Left cardiac atrium (tissue), 4 donors: ENCODE results near the gene LSM3. TPM values are rescaled to one million over a fixed set of nuclear protein-coding genes. Genes with fewer than 3 reads are reported as not detected.
A peak's percentile ranks its signal among the peaks of the same experiment; 100 is the strongest.

Source experiments
- ATAC-seq, 2 donors: fragments of 200-7000 bp; cut with Tn5 transposase; one replicate each; pipeline ENCODE4 v1.9.1; 2020; ENCODE audit warnings: mild to moderate bottlenecking in 2 of 2, moderate library complexity in 2 of 2
- DNase-seq: peaks from one replicate; pipeline ENCODE4 v3.0.0-alpha.2; 2020
- intact Hi-C, 2 donors: fragments of 100-400 bp; cut with DNase I; formaldehyde crosslinking; loops; one replicate each; pipeline versions ENCODE4 v1.14.1 to v1.15.1; 2022 to 2023
- long read RNA-seq: library from polyadenylated mRNA; unstranded; transcript quantifications from one replicate; pipeline ENCODE4 v2.0.0, GENCODE V29; 2021
- total RNA-seq, 2 donors: library from RNA; stranded (reverse); fragmentation: NEBNext Ultra II Directional; extraction: Animal tissue kit (Norgen Biotek cat#: 25700); gene quantifications; one replicate each; pipeline ENCODE4 v1.2.1, GENCODE V29; 2021
- donor health status: DM: no; HTN: yes; CAD: no.
- donor health status: DM: no; HTN: yes; CAD: no; lungs with severe emphysema.
- donor health status: DM: yes; HTN: yes; CAD: no.
- donor health status: Dilated cardiomyopathy.

The LSM3 gene
- 10 to 100 TPM; 15.8 to 17.5 TPM for total RNA-seq
- long read RNA-seq, partial matches to known transcripts: 0 of 6 reads
- long read RNA-seq, other reads (novel, unspliced or antisense): 3 of 6 reads

GRCh38 chr3:14178247-14179113 is at the start of gene LSM3, which contains the start of gene XPC:
TSS of gene LSM3 (plus strand) at chr3:14178817. CDS start at chr3:14178861, 44 bp downstream.
TSS of gene XPC (minus strand) at chr3:14178601. CDS start at chr3:14178568, 33 bp downstream.
- DNase-seq (peak; percentile 97), ATAC-seq (peak; percentile 100)
- intact Hi-C loops: loop anchor here (5.0 kb wide), 3 partner anchors 46 to 521 kb away; partner anchors contain the start of gene TMEM43 (in 1 of the 2)

DNA sequence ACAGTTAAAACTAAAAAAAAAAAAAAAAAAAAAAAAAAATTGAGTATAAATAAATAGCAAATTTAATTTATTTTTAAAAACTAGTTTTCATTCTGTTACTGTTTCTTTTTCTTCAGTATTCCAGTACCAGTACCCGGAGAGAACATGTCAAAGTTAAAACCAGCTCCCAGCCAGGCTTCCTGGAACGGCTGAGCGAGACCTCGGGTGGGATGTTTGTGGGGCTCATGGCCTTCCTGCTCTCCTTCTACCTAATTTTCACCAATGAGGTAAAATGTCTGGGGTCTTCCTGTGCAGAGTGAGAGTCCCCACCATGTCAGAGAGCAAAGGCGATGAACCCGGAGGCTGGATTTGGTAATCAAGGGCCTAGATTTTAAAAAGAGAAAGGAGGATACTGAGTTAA is 49.3 kb upstream of the LSM3 start:
- no peak for DNase-seq
- intact Hi-C loops: loop anchor here in 1 of 2 donors (5.0 to 10.0 kb wide), 2 partner anchors 48 to 234 kb away; partner anchors contain the start of genes LSM3 and XPC
- no peak for ATAC-seq

DNA sequence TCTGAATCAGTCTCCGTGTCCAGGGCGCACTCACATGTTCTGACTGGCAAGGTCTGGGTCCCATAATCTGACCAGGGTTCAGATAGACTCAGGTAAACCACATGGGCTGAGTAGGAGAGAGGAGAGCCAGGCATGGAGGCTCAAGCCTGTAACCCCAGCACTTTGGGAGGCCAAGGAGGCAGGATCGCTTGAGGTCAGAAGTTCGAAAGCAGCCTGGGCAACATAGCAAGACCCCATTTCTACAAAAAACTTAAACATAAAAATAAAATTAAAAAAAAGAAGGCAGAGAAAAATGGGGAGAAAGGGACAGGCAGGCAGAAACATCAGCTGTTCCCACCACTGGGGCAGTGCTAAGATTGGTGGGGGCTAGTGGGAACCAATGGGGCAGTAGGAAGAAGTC is 48.4 kb upstream of the LSM3 start:
- ATAC-seq (no peak), DNase-seq (no peak)
- intact Hi-C loops: loop anchor here in 1 of 2 donors (5.0 kb wide), 1 partner anchor 47 kb away; the partner anchor contains the start of genes LSM3 and XPC

DNA sequence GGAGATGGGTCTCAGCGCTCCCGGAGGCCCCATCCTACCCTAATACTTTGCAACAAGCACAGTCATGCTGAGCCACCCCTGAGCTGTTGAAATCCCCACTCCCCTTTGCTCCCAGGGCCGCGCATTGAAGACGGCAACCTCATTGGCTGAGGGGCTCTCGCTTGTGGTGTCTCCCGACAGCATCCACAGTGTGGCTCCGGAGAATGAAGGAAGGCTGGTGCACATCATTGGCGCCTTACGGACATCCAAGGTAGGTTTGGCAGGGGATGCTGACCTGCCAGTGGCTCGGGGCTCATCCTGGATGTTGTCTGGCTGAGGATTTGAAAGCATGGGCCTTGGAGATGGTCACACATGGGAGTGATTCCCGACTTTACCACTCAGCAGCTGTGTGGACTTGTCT is 47.9 kb upstream of the LSM3 start:
- intact Hi-C loops: loop anchor here in 1 of 2 donors (5.0 kb wide), 1 partner anchor 47 kb away; the partner anchor contains the start of genes LSM3 and XPC
- DNase-seq (no peak), ATAC-seq (no peak)

- ATAC-seq (no peak), DNase-seq (no peak)
- intact Hi-C loops: loop anchor here in 1 of 2 donors (5.0 kb wide), 1 partner anchor 46 kb away; the partner anchor contains the start of genes LSM3 and XPC
Measured at GRCh38 chr3:14131134-14131533, 47.5 kb upstream of the LSM3 start.

GRCh38 chr3:14132120-14132519 is 46.5 kb upstream of the LSM3 start:
- intact Hi-C loops: loop anchor here in 1 of 2 donors (5.0 kb wide), 1 partner anchor 45 kb away; the partner anchor contains the start of genes LSM3 and XPC
- ATAC-seq (no peak), DNase-seq (no peak)

DNA sequence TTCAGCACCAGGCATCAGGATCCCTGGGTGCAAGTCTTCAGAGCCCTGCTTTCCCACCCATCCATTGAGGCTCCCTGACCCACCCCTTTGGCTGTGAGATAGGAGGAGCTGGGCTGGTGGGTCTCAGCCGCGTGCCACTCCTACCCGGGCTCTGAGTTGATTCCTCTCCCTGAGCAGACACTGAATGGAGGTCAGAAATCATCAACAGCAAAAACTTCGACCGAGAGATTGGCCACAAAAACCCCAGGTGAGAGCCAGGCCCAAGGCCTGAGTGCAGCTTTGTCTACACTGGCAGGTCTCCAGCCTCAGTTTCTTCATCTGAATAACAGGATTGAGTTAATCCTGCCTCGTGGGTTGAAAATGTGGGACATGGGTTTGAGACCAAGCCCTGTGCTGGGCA is 45.9 kb upstream of the LSM3 start:
- intact Hi-C loops: loop anchor here in 1 of 2 donors (5.0 kb wide), 1 partner anchor 45 kb away; the partner anchor contains the start of genes LSM3 and XPC

GRCh38 chr3:14133188-14133800 is 45.3 kb upstream of the LSM3 start:
- DNase-seq: no peak
- intact Hi-C loops: loop anchor here in 1 of 2 donors (5.0 kb wide), 1 partner anchor 44 kb away; the partner anchor contains the start of genes LSM3 and XPC
- ATAC-seq: peak in 1 of 2 donors; percentile 66

More for the DNA sequence above, 45.9 kb upstream of the LSM3 start:
- ATAC-seq (no peak), DNase-seq (no peak)

- DNase-seq: no peak
- intact Hi-C loops: loop anchor here in 1 of 2 donors (5.0 kb wide), 1 partner anchor 43 kb away; the partner anchor contains the start of genes LSM3 and XPC
- peak in 1 of 2 donors; percentile 24 for ATAC-seq
Measured at GRCh38 chr3:14133876-14134275, 44.7 kb upstream of the LSM3 start.

- intact Hi-C loops: loop anchor here in 1 of 2 donors (5.0 kb wide), 1 partner anchor 43 kb away; the partner anchor contains the start of genes LSM3 and XPC
- no peak for ATAC-seq
- DNase-seq: no peak
Measured at GRCh38 chr3:14134291-14134690, 44.3 kb upstream of the LSM3 start.

GRCh38 chr3:14135581-14135980 is 43.0 kb upstream of the LSM3 start:
- intact Hi-C loops: no loop called here
- DNase-seq (no peak), ATAC-seq (no peak)

- ATAC-seq: peak; percentile 28 to 50
- intact Hi-C loops: no loop called here
Measured at GRCh38 chr3:14137004-14137403, 41.6 kb upstream of the LSM3 start.

DNA sequence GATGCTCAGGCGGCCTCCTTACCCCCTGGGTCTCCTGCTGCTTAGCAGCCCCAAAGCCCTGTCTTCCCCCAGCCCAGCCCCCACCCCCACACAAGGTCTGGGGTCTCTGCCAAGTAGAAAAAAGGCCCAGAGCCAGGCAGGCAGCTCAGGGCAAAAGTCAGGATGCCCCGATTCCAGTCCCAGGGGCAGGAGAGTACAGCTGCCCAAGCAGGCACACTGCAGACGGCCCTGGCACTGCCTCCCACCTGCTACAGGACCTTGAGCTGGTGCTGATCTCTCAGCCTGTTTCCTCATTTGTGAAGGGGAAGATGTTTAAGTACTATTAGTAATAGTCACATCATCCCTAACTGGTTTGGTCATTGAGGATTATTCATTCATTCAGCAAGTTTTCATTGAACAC is 41.2 kb upstream of the LSM3 start:
- DNase-seq (no peak), ATAC-seq (peak; percentile 1 to 17)
- intact Hi-C loops: no loop called here

More at GRCh38 chr3:14137004-14137403, 41.6 kb upstream of the LSM3 start:
- peak; percentile 58 for DNase-seq

DNA sequence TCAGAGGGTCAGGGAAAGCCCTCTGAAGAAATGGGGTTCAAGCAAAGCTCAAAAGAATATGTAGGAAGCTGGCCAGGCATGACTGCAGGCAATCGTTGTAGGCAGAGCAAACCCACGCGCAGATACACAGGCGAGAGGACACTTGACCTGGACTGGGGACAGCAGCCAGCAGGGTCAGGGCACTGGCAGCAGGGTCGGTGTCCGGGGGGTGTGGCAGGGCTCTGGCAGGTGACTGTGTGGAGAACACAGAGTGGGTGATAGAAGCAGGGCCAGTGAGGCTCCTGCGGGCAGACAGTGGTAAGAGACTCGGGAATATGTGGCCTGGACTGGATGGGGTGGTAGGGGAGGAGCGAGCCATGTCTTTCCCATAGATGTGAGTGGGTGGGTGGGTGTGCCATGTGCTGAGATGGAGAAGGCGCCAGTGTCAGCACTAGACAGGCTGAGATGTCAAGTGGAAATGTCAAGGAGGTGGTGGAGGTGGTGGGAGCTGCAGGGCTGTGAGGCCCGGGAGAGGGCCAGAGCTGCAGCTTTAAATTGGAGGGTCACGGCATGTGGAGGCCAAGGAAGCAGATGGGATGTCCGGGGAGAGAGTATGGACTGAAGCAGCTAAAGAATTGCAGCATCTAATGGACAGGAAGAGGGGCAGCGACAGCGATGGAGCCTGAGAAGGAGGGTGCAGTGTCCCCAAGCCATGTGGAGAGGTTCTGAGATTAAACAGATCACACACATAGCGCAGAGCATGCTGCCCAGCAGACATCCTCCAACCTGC is 40.3 kb upstream of the LSM3 start:
- intact Hi-C loops: no loop called here
- DNase-seq (no peak), ATAC-seq (peak in 1 of 2 donors; percentile 9)

DNA sequence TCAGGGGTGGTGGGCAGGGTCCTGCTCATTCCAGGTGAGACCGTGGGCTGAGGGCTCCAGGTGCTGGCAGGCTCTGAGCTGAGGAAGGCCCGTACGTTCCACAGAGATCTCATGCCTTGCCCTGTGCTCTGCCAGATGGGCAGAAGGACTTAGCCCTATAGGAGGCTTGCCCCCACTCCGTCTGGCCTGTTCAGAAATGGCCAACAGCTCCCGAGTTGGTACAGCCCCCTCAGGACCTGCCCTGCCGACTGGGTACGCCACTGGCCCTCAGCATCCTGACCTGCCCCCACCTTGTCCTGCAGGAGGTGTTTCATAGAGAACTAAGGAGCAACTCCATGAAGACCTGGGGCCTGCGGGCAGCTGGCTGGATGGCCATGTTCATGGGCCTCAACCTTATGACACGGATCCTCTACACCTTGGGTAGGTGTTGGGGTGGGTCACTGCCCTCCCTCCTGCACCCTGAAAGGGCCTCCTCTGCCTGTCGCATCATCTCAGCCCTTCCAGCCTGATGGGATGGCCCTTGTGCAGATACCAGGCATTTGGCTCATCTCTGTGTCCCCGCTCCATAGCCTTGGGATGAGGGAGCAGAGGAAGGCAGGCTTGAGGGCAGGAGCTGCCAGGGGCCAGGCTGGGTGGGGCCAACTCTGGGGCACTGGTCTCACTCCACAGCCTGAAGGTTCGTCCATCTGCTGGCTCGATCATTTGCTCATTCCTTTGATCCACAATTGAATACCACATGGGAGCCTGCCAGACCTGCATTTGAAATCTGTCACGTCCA is 39.5 kb upstream of the LSM3 start:
- intact Hi-C loops: no loop called here
- no peak for DNase-seq
- no peak for ATAC-seq

- intact Hi-C loops: no loop called here
- ATAC-seq: no peak
- DNase-seq: no peak
Measured at GRCh38 chr3:14139771-14140170, 38.8 kb upstream of the LSM3 start.

DNA sequence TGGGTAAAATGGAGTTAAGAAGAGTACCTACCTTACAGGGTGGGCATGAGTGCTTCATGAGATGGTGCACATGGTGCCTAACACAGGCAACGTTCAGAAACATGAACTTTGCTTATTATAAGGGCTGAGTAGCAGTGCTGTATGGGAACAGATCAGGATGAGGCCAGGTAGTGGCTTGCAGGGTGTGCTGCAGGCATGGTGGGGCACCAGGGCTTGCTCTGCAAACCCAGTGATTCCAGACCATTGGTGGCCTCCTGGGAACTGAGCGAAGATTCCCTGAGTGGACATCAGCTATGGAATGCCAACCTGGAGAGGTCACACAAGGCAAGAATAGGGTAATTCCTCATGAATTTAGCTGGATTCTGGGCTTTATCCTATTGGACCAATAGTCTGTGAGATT is 37.9 kb upstream of the LSM3 start:
- DNase-seq (no peak), ATAC-seq (no peak)
- intact Hi-C loops: no loop called here

DNA sequence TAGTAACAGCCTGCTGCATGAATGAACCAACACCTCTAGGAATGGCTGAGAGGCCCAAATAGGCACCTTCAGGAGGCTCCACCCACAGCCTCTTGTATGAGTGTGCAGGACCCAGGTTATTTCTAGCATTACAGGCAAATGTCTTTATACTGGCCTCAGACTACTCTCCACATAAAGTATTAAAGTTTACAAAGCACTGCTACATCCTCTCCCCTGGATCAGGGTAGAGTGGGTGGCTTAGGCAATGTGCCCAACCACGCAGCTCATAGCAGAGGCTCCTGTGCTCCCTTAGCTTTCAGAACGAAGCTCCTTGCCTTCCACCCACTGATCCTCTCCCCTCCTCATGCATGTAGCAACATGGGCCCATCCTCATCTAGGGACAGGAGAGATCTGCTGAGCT is 37.5 kb upstream of the LSM3 start:
- ATAC-seq (no peak), DNase-seq (no peak)
- intact Hi-C loops: no loop called here
